ENCODE data around the gene MAN2B2. TPM values are rescaled to one million over a fixed set of nuclear protein-coding genes. Genes with fewer than 3 reads are reported as not detected.
A peak's percentile ranks its signal among the peaks of the same experiment; 100 is the strongest.

MAN2B2 gene
- total and polyA plus RNA-seq, 2 of the 8 experiments (the other 6 are each of a cell fraction or from before 2014, with no cell fraction given): 3.3 to 4.0 TPM

GRCh38 chr4:6616087-6616995 lies 41.4 kb downstream of the MAN2B2 start:
- Histone ChIP-seq H3K23me2 (ENCODE audit: low read depth, low read length) (no peaks in the 10 kb centered on the region; the same call in 1 of the 2 replicates), H2BK15ac (ENCODE audit: low read length) (no peak overlapping the region), H2BK20ac (ENCODE audit: low read length) (no peak overlapping the region), H3K18ac (ENCODE audit: extremely low read depth, low read length) (no peak overlapping the region), H4K91ac (replicated peaks; ENCODE audit: insufficient read length, low read length) (no peak overlapping the region), H3K79me1 (ENCODE audit: low read depth, low read length) (no peaks in the 10 kb centered on the region), H3K4ac (replicated peaks; ENCODE audit: insufficient read length, low read depth, low read length) (no peak overlapping the region), H4K5ac (ENCODE audit: insufficient read length, low read depth, low read length) (no peak overlapping the region), H2BK12ac (ENCODE audit: low read depth, low read length) (no peak overlapping the region), H4K8ac (ENCODE audit: extremely low read depth, insufficient read depth, low read length) (no peak overlapping the region), H3K14ac (ENCODE audit: insufficient read length) (no peak overlapping the region), H4K20me1 (replicated peaks in 1 of 2; ENCODE audit: control insufficient read depth in 1 of 2, insufficient read depth in 2 of 2, low read length in 2 of 2) (peaks cover 0 to 5% of the 10 kb centered on the region in 2 experiments), H2BK5ac (ENCODE audit: low read depth, low read length) (no peak overlapping the region), H2AFZ (ENCODE audit: low read length) (no peak overlapping the region), H3K9ac (replicated peaks in 1 of 4; ENCODE audit: extremely low read depth in 1 of 4, low read depth in 3 of 4, low read length in 3 of 4) (no peak overlapping the region), H3K36me3 (ENCODE audit: control insufficient read depth in 2 of 4, insufficient read depth in 4 of 4, low read length in 3 of 4) (no peaks in the 10 kb centered on the region; a peak in 1 of 8 replicates), H2BK120ac (replicated peaks; ENCODE audit: low read depth, low read length) (no peak overlapping the region), H3K4me2 (ENCODE audit: insufficient read depth in 1 of 2, low read depth in 2 of 2, low read length in 2 of 2) (no peak overlapping the region), H3K23ac (ENCODE audit: insufficient read length) (no peak overlapping the region), H3K27me3 (replicated peaks in 1 of 4; ENCODE audit: control insufficient read depth in 3 of 4, extremely low read depth in 1 of 4, insufficient read depth in 3 of 4, low read length in 3 of 4) (no peaks in the 10 kb centered on the region), H3K9me3 (ENCODE audit: insufficient read depth in 2 of 2, low read depth in 1 of 2, low read length in 1 of 2) (no peaks in the 10 kb centered on the region), H3K4me3 (ENCODE audit: extremely low read depth in 1 of 4, insufficient read depth in 2 of 4, low read depth in 3 of 4, low read length in 4 of 4) (no peak overlapping the region), H3K56ac (replicated peaks; ENCODE audit: insufficient read length, low read depth, low read length) (no peak overlapping the region), H3K27ac (ENCODE audit: low read depth, low read length) (no peak overlapping the region), H2AK5ac (ENCODE audit: low read depth, low read length) (no peak overlapping the region), H3K79me2 (ENCODE audit: control insufficient read depth in 1 of 2, insufficient read depth in 2 of 2, low read length in 2 of 2) (no peaks in the 10 kb centered on the region), H3K4me1 (replicated peaks in 1 of 4; ENCODE audit: control insufficient read depth in 3 of 4, insufficient read depth in 4 of 4, low read length in 3 of 4) (no peaks in the 10 kb centered on the region)
- ChIA-PET CTCF (ENCODE audit: partially characterized antibody) (interaction anchor here (0.8 to 1.4 kb wide), 6 partner anchors 17 to 285 kb away, joined by 3 to 4 read pairs (median 3); partner anchors contain the start of gene MRFAP1), POLR2A (ENCODE audit: partially characterized antibody) (interaction anchor here (1.5 kb wide), 1 partner anchor 92 kb away, joined by 3 read pairs; no protein-coding TSS in a partner anchor)
- DNase-seq (ENCODE audit: low read depth in 1 of 2, low spot score in 2 of 2) (no peak), FAIRE-seq (no peak)
- WGBS, 2 experiments (ENCODE audit: extremely low coverage in 1 of 2, insufficient coverage in 1 of 2, insufficient read length in 1 of 2, insufficient replicate concordance in 2 of 2, low coverage in 1 of 2, low lambda C conversion rate in 2 of 2, missing lambda C conversion rate in 1 of 2): 90% methylated on average over 18 of the region's 18 CpGs; no CpG with 5 or more reads in 1 of the 2 experiments
- peak; percentile 16 to 24; a peak in 1 of 4 replicates for TF ChIP-seq RAD21 (IDR thresholded peaks at IDR 0.05 in 1 of 2, conservative IDR thresholded peaks at IDR 0.05 in 1 of 2; ENCODE audit: low read depth in 2 of 2, low read length in 2 of 2)

All from H1 (cell line).